Naive B cell (primary cell): ENCODE results near the gene RNF168. TPM values are rescaled to one million over a fixed set of nuclear protein-coding genes. Genes with fewer than 3 reads are reported as not detected.
"Not testable (repeated sequence)": the region's sequence is repeated elsewhere in the genome, so short reads cannot be mapped to it uniquely, and the experiment has no call there.

ENCODE experiments used
- ATAC-seq, 2 donors: fragments of 150-1000 bp; cut with Tn5 transposase; 2 replicates each; pipeline ENCODE4 v1.10.0; 2021; ENCODE audit warnings: low read depth in 2 of 2, mild to moderate bottlenecking in 2 of 2, moderate library complexity in 2 of 2
- DNase-seq: peaks from one replicate; pipeline ENCODE4 v3.0.0; 2022
- H3K27ac Mint-ChIP-seq, 6 donors: one replicate each; pipeline ENCODE4 v1.8.0; 2020 to 2022; ENCODE audit warnings: mild to moderate bottlenecking in 6 of 6, mixed read lengths in 6 of 6, moderate library complexity in 5 of 6, inconsistent platforms in 2 of 6
- H3K27me3 Mint-ChIP-seq, 3 donors: one replicate each; pipeline ENCODE4 v1.8.0; 2021 to 2022; ENCODE audit warnings: mixed read lengths in 3 of 3, mild to moderate bottlenecking in 1 of 3
- H3K36me3 Mint-ChIP-seq, 2 donors: one replicate each; pipeline ENCODE4 v1.8.0; 2020 to 2022; ENCODE audit warnings: mixed read lengths in 2 of 2, inconsistent platforms in 1 of 2, mild to moderate bottlenecking in 1 of 2
- H3K4me1 Mint-ChIP-seq, 3 donors: one replicate each; pipeline ENCODE4 v1.8.0; 2020 to 2022; ENCODE audit warnings: mixed read lengths in 3 of 3, inconsistent platforms in 1 of 3, mild to moderate bottlenecking in 1 of 3, moderate library complexity in 1 of 3
- H3K4me3 Mint-ChIP-seq, 8 donors: one replicate each; pipeline ENCODE4 v1.8.0; 2020 to 2022; ENCODE audit warnings: mild to moderate bottlenecking in 8 of 8, mixed read lengths in 8 of 8, moderate library complexity in 8 of 8, inconsistent platforms in 2 of 8
- H3K9me3 Mint-ChIP-seq, 7 donors: one replicate each; pipeline ENCODE4 v1.8.0; 2020 to 2022; ENCODE audit warnings: mixed read lengths in 7 of 7, mild to moderate bottlenecking in 5 of 7, inconsistent platforms in 2 of 7, moderate library complexity in 1 of 7
- polyA plus RNA-seq, 6 donors: library from polyadenylated mRNA; unstranded; fragments of 300-500 nt; fragmentation: Illumina TruSeq; gene quantifications; one replicate each; pipeline ENCODE4 v1.2.3, GENCODE V29; 2021; ENCODE audit warnings: low read depth in 6 of 6

Gene RNF168
- polyA plus RNA-seq, 6 donors from 2014 or later = 4.4 to 12.8 (median 7.8) TPM

DNA sequence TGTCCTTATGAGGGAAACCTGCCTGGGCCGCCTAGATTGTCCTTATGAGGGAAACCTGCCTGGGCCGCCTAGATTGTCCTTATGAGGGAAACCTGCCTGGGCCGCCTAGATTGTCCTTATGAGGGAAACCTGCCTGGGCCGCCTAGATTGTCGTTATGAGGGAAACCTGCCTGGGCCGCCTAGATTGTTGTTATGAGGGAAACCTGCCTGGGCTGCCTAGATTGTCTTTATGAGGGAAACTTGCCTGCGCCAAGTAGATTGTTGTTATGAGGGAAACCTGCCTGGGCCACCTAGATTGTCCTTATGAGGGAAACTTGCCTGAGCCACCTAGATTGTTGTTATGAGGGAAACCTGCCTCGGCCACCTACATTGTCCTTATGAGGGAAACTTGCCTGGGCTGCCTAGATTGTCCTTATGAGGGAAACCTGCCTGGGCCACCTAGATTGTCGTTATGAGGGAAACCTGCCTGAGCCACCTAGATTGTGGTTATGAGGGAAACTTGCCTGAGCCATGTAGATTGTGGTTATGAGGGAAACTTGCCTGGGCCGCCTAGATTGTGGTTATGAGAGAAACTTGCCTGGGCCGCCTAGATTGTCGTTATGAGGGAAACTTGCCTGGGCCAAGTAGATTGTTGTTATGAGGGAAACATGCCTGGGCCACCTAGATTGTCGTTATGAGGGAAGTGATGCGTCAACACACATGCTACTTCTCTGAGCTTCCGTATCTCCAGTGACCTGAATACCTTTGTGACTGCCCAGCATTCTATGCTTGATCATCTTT lies 8.3 kb upstream of the RNF168 start:
- not testable (repeated sequence) for ATAC-seq, H3K27ac Mint-ChIP-seq, DNase-seq, H3K4me1 Mint-ChIP-seq
- Mint-ChIP-seq H3K36me3 (peaks cover 3 to 22% of the 10 kb centered on the region in 2 donors), H3K27me3 (peaks cover 0 to 16% (median 16%) of the 10 kb centered on the region in 3 donors), H3K9me3 (peaks cover 10 to 42% (median 13%) of the 10 kb centered on the region in 7 donors), H3K4me3 (peak overlapping the region in 1 of 8 donors; percentile 0)

DNA sequence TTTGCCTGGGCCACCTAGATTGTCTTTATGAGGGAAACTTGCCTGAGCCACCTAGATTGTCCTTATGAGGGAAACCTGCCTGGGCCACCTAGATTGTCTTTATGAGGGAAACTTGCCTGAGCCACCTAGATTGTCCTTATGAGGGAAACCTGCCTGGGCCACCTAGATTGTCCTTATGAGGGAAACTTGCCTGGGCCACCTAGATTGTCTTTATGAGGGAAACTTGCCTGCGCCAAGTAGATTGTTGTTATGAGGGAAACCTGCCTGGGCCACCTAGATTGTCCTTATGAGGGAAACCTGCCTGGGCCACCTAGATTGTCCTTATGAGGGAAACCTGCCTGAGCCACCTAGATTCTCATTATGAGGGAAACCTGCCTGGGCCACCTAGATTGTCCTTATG lies 7.5 kb upstream of the RNF168 start:
- not testable (repeated sequence) for ATAC-seq, H3K4me3 Mint-ChIP-seq, H3K4me1 Mint-ChIP-seq, H3K27ac Mint-ChIP-seq, DNase-seq
- Mint-ChIP-seq H3K36me3 (peaks cover 3 to 22% of the 10 kb centered on the region in 2 donors), H3K9me3 (peaks cover 7 to 44% (median 13%) of the 10 kb centered on the region in 7 donors), H3K27me3 (peaks cover 0 to 16% (median 13%) of the 10 kb centered on the region in 3 donors)

DNA sequence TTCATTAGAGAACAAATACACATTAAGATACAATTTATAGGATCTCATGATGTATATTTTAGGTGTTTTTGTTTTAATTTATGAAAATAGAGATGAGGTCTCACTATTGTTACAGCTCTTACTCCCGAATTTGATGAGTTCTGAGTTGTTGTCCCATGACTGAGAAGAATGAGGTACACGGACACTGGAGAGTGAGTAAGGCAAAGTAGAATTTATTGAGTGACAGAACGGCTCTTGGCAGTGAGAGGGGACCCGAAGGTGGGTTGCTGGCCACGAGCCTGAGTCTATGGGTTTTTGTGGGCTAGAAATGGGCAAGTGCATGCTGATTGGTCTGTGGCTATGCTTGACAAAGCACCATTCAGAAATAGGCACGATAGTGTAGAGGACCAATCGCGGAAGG lies 3.1 kb upstream of the RNF168 start:
- ATAC-seq (no peak), DNase-seq (no peak)
- Mint-ChIP-seq H3K4me1 (peaks cover 9 to 22% (median 13%) of the 10 kb centered on the region in 3 donors), H3K27me3 (peaks cover 0 to under 1% (median under 1%) of the 10 kb centered on the region in 3 donors), H3K4me3 (peak overlapping the region in 1 of 8 donors; percentile 100), H3K27ac (no peak overlapping the region), H3K36me3 (peaks cover 4 to 5% of the 10 kb centered on the region in 2 donors), H3K9me3 (peaks cover 3 to 19% (median 5%) of the 10 kb centered on the region in 7 donors)

DNA sequence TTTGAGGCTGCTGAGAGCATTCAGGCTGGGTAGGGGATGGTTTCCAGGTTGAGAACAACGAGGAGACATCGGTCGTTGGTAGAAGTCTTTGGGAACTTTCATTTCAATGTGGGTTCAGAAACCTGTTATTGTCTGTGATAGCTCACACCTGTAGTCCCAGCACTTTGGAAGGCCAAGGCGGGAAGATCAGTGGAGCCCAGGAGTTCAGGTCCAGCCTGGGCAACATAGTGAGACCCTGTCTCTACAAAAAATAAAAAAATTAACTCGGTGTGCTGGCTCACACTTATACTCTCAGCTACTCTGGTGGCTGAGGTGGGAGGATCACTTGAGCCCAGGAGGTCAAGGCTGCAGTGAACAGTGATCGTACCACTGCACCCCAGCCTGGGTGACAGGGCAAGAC lies 988 bp upstream of the RNF168 start:
- Mint-ChIP-seq H3K9me3 (peaks cover 3 to 19% (median 5%) of the 10 kb centered on the region in 7 donors), H3K27me3 (no peaks in the 10 kb centered on the region), H3K36me3 (peaks cover 5 to 10% of the 10 kb centered on the region in 2 donors), H3K4me3 (peak overlapping the region in 7 of 8 donors; percentile 93 to 100 (median 98)), H3K27ac (peak overlapping the region in 3 of 6 donors; percentile 47 to 94 (median 81)), H3K4me1 (peaks cover 22 to 43% (median 34%) of the 10 kb centered on the region in 3 donors)
- ATAC-seq (no peak), DNase-seq (no peak)

DNA sequence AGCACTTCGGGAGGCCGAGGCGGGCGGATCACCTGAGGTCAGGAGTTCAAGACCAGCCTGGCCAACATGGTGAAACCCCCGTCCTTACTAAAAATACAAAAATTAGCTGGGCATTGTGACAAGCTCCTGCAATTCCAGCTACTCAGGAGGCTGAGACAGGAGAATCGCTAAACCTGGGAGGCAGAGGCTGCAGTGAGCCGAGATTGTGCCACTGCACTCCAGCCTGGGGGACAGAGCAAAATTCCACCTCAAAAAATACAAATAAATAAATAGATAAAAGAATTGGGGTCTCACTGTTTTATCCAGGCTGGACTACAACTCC lies 470 bp upstream of the RNF168 start:
- H3K4me1 Mint-ChIP-seq = peaks cover 24 to 49% (median 40%) of the 10 kb centered on the region in 3 donors
- peak overlapping the region; percentile 42 to 94 (median 92) for H3K27ac Mint-ChIP-seq
- peak overlapping the region; percentile 93 to 100 (median 98) for H3K4me3 Mint-ChIP-seq
- not testable (repeated sequence) for ATAC-seq, H3K36me3 Mint-ChIP-seq, H3K27me3 Mint-ChIP-seq, DNase-seq
- H3K9me3 Mint-ChIP-seq = peaks cover 3 to 19% (median 5%) of the 10 kb centered on the region in 7 donors

DNA sequence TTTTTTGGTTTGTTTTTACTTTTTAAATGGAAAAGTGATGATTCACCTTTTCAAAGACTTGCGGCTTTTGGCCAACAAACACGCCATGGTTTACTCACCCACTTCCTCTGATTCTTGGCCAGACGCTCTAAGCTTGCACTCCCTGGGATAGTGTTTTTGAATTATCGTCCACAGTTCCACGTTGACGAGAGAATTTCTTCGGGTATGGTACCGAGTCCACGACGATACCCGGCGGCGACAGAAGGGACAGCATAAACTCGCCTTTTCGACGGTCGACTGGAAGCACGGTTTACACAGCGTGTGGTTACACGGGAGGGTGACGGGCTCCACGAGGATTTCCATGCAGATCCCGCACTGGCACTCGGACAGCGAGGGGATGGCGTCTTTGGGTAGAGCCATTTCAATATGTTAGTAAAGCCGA lies 783 bp downstream of the RNF168 start:
- H3K9me3 Mint-ChIP-seq = peaks cover 3 to 16% (median 5%) of the 10 kb centered on the region in 7 donors
- H3K27ac Mint-ChIP-seq = peak overlapping the region; percentile 92 to 99 (median 96)
- peak overlapping the region; percentile 93 to 100 (median 98) for H3K4me3 Mint-ChIP-seq
- ATAC-seq (peak; percentile 15 to 25), DNase-seq (peak; percentile 15)
- H3K4me1 Mint-ChIP-seq = peaks cover 27 to 53% (median 50%) of the 10 kb centered on the region in 3 donors
- peaks cover 5 to 10% of the 10 kb centered on the region in 2 donors for H3K36me3 Mint-ChIP-seq
- no peaks in the 10 kb centered on the region for H3K27me3 Mint-ChIP-seq

DNA sequence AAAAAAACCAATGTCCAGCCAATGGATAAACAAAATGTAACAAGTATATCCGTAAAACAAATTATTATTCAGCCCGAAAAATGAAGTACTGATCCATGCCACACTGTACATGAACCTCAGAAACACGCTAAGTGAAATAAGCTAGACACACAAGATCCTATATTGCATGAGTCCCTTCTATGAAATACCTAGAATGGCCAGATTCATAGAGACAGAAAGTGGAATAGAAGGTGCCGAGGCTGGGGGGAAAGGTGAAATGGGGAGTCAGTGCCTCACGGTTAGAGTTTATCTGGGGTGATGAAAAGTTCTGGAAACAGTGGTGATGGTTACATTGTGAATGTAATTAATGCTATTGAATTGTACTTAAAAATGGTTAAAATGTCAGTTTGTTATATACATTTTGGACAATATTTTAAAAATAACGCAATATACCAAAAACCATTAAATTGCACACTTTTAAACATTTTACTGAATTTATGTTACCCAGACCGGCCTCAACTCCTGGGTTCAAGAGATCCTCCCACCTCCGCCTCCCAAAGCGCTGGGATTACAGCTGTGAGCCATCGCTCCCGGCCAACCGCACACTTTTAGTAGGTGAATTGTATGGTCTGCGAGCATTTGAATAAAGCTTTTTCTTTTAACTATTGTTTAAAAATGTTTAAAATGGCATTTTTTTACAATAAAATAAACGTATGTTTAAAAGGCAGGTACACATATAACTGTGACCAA lies 2.1 kb downstream of the RNF168 start:
- H3K4me1 Mint-ChIP-seq = peaks cover 27 to 56% (median 50%) of the 10 kb centered on the region in 3 donors
- H3K27ac Mint-ChIP-seq = peak overlapping the region in 3 of 6 donors; percentile 5 to 92 (median 89)
- ATAC-seq (no peak), DNase-seq (no peak)
- H3K36me3 Mint-ChIP-seq = peaks cover 4 to 10% of the 10 kb centered on the region in 2 donors
- peak overlapping the region; percentile 68 to 100 (median 98) for H3K4me3 Mint-ChIP-seq
- peaks cover 0 to 4% (median under 1%) of the 10 kb centered on the region in 7 donors for H3K9me3 Mint-ChIP-seq
- no peaks in the 10 kb centered on the region for H3K27me3 Mint-ChIP-seq

DNA sequence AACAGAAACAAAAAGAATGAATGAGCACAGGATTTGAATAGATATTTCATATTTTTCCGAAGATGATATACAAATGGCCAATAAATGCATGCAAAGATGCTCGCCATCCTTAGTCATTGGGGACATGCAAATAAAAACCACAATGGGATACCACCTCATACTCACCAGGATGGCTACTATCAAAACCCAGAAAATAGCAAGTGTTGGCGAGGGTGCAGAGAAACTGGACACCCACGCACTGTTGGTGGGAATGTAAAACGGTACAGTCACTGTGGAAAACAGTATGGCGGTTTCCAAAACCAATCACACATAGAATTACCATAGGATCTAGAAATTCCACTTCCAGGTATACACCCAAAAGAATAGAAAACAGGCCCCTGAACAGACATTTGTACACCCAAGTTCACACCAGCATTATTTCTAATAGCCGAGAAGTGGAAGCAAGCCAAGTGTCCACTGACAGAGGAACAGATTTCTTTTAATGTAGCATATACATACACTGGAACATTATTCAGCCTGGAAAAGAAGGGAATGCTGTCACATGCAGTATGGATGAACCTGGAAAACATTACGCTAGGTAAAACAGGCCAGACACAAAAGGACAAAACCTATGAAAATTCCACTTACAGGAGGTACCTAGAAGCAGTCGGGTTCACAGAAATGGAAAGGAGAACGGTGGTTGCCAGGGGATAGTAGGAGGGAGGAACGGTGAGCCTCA lies 3.6 kb downstream of the RNF168 start:
- Mint-ChIP-seq H3K27me3 (no peaks in the 10 kb centered on the region), H3K9me3 (no peaks in the 10 kb centered on the region), H3K4me3 (peak overlapping the region; percentile 68 to 99 (median 96)), H3K4me1 (peaks cover 31 to 56% (median 55%) of the 10 kb centered on the region in 3 donors), H3K27ac (peak overlapping the region in 5 of 6 donors; percentile 5 to 88 (median 45)), H3K36me3 (peaks cover 8 to 10% of the 10 kb centered on the region in 2 donors)
- no peak for ATAC-seq
- no peak for DNase-seq

DNA sequence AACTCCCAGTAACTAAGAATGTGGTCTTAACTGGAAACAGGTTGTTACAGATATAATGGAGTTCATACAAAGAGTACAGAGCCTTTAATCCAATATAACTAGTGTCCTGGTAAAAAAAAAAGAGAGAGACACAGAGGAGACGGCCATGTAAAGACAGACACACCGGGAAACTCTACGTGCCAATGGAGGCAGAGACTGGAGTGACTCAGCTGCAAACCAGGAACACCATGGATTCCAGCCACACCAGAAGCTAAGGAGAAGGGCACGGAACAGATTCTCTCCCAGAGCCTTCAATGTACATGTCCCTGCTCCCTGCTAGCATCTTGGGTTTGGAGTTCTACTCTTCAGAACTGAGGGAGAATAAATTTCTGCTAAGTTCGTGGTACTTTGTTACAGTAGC lies 4.5 kb downstream of the RNF168 start:
- no peaks in the 10 kb centered on the region for H3K9me3 Mint-ChIP-seq
- H3K27ac Mint-ChIP-seq = peak overlapping the region in 4 of 6 donors; percentile 14 to 45 (median 30)
- peak overlapping the region in 3 of 8 donors; percentile 22 to 99 (median 75) for H3K4me3 Mint-ChIP-seq
- ATAC-seq (no peak), DNase-seq (no peak)
- H3K27me3 Mint-ChIP-seq = no peaks in the 10 kb centered on the region
- peaks cover 8 to 13% of the 10 kb centered on the region in 2 donors for H3K36me3 Mint-ChIP-seq
- peaks cover 33 to 55% (median 51%) of the 10 kb centered on the region in 3 donors for H3K4me1 Mint-ChIP-seq

DNA sequence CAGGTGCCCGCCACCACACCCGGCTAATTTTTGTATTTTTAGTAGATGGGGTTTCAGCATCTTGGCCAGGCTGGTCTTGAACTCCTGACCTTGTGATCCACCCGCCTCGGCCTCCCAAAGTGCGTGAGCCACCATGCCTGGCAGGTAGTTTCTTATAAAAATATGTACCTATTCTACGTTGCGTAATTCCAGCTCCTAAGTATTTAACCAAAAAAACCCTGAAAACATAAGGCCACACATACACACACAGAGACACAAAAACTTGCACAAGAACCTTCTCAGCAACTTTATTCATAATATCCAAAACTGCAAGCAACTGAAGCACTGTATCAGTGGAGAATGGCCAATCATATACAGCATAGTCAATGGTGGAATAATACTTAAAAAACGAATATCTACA lies 5.3 kb downstream of the RNF168 start:
- ATAC-seq (no peak), DNase-seq (no peak)
- Mint-ChIP-seq H3K4me1 (peaks cover 35 to 55% (median 48%) of the 10 kb centered on the region in 3 donors), H3K36me3 (peaks cover 8 to 14% of the 10 kb centered on the region in 2 donors), H3K9me3 (no peaks in the 10 kb centered on the region), H3K4me3 (peak overlapping the region in 1 of 8 donors; percentile 1), H3K27me3 (no peaks in the 10 kb centered on the region), H3K27ac (no peak overlapping the region)

DNA sequence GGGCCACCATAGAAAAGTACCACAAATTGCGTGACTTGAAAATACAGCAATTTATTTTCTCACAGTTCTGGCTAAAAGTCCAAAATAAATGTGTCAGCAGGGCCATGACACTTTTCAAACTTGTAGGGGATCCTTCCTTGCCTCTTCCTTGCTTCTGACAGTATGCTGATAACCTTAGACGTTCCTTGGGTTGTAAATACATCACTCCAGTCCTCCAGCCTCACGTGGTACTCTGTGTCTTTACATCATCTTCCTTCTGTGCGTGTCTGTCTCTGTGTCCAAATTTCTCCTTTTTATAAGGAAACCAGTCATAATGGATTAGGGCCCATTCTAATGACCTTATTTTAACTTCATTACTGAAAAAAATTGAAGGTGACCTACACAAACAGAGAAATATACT lies 7.4 kb downstream of the RNF168 start:
- Mint-ChIP-seq H3K27ac (peak overlapping the region in 2 of 6 donors; percentile 41 to 80), H3K9me3 (no peaks in the 10 kb centered on the region), H3K36me3 (peaks cover 8 to 15% of the 10 kb centered on the region in 2 donors), H3K4me3 (no peak overlapping the region), H3K27me3 (no peaks in the 10 kb centered on the region), H3K4me1 (peaks cover 25 to 37% (median 34%) of the 10 kb centered on the region in 3 donors)
- DNase-seq (no peak), ATAC-seq (no peak)

DNA sequence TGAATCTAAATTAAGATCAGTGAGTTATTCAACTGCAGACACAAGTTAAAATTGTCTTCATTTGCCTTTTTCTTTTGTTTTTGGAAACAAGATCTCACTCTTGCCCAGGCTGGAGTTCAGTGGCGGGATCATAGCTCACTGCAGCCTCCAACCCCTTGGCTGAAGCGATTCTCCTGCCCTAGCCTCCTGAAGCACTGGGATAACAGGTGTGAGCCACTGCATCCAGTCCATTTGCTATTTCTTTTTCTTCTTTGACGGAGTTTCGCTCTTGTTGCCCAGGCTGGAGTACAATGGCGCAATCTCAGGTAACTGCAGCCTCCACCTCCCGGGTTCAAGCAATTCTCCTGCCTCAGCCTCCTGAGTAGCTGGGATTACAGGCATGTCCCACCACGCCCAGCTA lies 10.3 kb downstream of the RNF168 start:
- peaks cover 12 to 15% (median 13%) of the 10 kb centered on the region in 3 donors for H3K4me1 Mint-ChIP-seq
- no peaks in the 10 kb centered on the region for H3K27me3 Mint-ChIP-seq
- H3K9me3 Mint-ChIP-seq = no peaks in the 10 kb centered on the region
- peak overlapping the region in 1 of 6 donors; percentile 35 for H3K27ac Mint-ChIP-seq
- ATAC-seq = no peak
- DNase-seq = no peak
- no peak overlapping the region for H3K4me3 Mint-ChIP-seq
- peaks cover 8 to 9% of the 10 kb centered on the region in 2 donors for H3K36me3 Mint-ChIP-seq

DNA sequence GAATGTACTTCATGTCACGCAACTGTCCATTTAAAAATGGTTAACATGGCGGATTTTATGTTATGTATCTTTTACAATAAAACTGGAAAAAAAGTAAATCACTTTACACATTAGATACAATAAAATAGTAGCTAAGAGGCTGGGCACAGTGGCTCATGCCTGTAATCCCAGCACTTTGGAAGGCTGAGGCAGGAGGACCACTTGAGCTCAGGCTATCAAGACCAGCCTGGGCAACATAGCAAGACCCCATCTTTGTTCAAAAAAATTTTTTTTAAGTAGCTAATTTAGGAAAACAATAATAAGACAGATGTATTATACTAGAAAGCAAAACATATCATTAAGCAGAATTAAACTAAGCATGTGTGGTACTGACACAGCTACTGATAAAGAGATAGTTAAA lies 11.5 kb downstream of the RNF168 start:
- DNase-seq (no peak), ATAC-seq (no peak)
- Mint-ChIP-seq H3K36me3 (peaks cover 14 to 15% of the 10 kb centered on the region in 2 donors), H3K4me1 (peaks cover 11 to 12% (median 11%) of the 10 kb centered on the region in 3 donors), H3K27ac (no peak overlapping the region), H3K27me3 (no peaks in the 10 kb centered on the region), H3K4me3 (no peak overlapping the region), H3K9me3 (no peaks in the 10 kb centered on the region)
